GM19455 (cell line): ENCODE results near the gene RETREG2.
A peak's percentile ranks its signal among the peaks of the same experiment; 100 is the strongest.

Experiments
- ATAC-seq: cut with Tn5 transposase; IDR thresholded peaks from one replicate; pipeline ENCODE4 v1.9.1; 2021; ENCODE audit not compliant: unreplicated experiment

RETREG2 gene

DNA sequence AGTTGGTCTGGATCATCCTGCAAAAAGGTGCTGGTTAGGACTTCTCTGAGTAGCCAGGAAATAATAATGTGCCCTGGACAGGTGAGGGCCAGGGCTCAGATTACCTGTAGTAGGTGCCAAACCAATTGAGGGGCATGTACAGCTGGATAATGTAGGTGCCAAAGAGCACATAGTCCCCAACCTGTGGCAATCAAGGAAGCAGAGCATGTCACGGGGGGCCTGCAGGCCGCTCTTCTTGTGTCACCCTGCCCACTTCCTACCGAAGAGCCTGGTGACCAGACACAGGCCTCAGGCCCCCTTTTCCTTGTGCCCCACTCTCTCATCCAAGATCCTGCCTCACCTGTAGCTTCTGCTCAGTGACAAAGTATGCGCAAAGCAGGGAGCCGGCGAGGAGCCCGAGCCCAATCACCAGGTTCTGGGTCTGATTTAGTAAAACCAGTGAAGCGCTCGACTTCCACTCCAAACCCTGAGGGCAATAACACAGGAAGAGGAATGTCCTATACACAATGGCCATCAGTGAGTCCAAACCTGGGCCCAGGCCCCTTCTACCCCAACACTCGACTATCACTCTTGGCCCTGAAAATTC, 35.5 kb downstream of the RETREG2 start:
- ATAC-seq = no peak

GRCh38 chr2:219214141-219214540, 36.1 kb downstream of the RETREG2 start:
- ATAC-seq = no peak

DNA sequence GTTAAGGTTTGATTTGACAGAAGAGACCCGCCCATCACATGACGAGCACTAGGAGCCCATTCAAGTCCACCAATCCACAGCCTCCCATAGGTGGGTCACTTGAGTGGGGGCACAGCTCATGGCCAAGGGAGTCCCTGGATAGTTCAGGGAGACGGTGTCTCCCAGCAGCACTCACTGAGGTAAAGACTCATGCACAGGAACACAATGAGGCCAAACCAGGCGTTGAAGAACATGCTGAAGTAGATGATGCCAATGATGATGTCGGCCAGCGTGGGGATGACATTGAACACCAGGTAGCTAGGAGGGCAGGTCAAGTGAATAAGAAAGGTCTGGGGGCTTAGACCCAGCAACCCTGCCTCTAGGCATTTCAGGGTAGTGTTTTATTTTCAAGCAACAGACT, 36.7 kb downstream of the RETREG2 start:
- no peak for ATAC-seq

DNA sequence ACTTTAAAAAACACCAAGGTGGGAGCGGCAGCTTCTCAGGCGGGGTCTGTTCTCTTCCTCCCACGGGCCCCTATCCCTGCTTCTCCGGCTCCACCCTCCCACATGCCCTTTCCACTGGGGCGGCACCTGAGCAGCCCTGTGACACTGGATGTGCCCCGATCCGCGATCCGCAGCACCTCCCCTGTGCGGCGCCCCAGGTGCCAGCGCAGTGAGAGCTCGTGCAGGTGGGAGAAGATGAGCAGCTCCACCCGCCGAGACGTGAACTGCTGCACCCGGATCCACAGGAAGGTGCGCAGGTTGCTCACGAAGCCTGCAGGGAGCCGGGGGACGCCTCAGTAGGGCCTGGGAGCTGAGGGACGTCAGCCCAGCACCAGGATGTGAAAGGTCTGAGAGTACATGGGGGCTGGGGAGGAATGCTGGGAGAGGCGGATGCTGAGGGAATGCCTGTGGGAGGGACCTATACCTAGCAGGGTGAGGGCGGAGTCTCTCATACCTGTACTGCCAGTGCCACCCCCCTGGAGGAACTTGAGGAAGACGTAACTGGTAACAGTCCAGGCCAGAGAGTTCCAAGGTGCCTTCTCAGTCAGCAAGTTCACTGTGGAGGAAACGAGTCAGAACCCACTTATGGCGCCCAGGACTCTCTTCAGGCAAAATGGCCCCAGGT, 37.9 kb downstream of the RETREG2 start:
- ATAC-seq = no peak

GRCh38 chr2:219216535-219216915, 38.5 kb downstream of the RETREG2 start:
- no peak for ATAC-seq

DNA sequence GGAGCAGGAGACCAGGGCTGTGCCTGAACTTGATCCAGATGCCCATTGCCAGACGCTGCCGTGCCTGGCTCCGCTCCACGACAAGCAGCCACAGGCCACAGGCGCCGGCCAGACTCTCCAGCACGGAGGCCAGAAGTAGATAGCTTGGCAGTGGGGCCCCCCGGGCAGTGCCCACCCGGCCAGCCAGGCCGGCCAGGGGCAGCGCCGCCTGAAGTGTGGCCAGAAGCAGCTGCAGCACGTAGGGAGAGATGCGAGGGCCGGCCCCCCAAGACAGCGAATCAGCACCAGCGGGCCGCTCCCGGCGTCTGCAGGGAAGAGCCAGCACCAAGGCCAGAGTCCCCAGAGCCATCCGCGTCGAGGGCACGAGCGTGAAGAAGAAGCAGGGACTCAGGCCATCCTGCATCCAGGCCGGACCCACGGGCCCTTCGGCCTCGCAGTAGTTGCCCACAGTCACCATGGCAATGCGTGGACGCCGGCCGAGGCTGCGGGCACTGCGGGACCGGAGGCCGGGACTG, 40.2 kb downstream of the RETREG2 start:
- peak; percentile 39 for ATAC-seq

- ATAC-seq = peak; percentile 72
Measured at GRCh38 chr2:219218732-219219701, 40.9 kb downstream of the RETREG2 start, which contains the start of gene ABCB6. Gene ABCB6, minus strand, starts transcription at chr2:219218958. Its CDS starts 285 bp downstream, at chr2:219218673.

DNA sequence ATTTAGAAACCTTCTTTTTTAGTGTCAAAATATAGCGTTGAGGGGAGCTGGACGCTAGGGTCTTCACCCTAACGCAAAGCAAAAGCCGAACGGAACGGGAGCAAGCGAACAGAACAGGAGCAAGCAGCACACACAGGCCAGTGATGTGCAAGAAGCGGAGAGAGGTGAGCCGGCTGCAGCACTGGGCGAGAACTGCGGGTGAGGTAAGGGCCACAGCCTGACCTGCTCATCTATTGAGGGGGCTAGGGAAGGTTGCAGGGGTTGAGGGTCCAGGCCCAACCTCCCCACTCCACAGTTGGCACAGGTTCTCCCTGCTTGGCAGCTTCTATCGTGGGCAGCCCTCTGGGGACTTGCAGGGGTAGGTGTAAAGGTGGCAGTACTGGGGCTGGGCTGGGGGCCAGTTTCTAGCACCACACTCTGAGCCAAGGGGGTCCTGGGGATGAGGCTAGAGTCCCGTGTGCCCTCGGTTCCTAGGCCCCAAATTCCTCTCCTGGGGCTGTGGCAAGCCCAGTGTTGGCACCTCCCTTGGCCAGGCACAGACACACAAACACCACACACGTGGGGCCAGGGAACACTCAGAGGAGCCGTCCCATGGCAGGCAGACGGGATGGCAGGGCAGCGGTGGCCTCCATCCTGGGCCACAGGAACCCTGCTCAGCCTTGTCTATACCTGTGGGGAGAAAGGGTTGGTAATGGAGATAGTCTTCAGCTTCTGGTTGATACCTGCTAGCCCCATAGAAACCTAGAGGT, 41.9 kb downstream of the RETREG2 start:
- no peak for ATAC-seq

GRCh38 chr2:219220652-219221402, 42.8 kb downstream of the RETREG2 start:
- ATAC-seq = no peak

DNA sequence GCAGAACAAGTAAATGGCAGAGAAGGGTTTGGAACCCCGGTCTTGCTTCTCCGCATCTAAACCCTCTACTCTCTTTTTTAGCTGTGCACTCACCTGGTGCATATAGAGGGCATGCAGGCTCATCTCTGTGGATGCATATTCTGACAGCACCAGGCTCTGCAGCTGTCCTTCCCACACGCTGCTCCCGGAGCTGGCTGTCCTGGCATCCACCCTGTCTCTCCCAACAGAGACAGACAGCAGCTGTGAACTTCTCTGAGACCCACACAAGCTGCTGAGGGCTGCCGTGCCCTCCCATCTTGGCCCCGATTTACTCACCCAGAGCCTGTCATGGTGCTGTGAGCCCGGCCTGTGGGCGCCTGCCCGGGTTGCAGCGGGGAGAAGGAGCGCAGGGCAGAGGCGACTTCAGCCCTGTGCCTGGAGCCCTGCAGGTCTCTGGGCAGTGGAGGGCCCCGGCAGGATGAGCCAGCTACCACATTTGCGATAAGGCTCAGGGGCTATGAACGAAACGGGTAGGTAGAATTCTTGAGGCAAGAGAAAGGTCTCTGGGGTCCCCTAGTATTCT, 44.0 kb downstream of the RETREG2 start:
- no peak for ATAC-seq

DNA sequence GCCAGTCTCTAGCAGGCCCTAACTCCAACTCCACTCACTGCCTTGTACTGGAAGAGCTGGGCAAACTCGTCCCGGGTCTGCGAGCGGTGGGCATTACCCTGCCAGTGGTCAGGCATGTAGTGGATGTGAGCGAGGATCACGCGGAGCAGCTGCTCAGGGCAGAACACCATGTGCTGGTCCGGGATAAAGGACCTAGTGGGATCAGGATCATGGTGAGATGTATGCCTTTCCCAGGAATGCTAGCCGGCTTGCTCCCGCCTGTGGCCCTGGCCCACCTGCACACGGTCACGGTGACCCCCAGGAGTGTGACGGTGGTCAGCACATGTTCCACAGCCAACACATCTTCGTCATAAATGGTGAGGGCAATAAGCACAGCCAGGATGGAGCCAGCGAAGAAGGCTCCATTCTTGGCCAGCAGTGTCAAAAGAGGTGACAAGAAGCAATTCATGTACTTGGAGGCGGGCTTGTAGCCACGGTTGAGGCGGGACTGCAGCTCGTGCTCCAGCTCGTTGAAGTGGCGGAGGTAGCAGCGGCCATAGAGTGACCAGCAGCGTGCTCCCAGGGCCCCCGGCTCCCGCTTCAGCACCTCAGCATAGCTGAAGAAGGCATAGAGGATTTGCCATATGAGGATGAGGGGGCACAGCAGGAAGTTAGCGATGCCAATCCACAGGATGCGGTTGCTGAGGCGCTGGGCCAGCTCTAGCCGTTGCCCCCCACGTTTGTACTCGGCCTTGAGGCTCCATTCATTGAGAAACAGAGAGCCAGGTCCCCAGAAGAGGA, 45.9 kb downstream of the RETREG2 start:
- no peak for ATAC-seq

- no peak for ATAC-seq
Measured at GRCh38 chr2:219225350-219225749, 47.3 kb downstream of the RETREG2 start.

GRCh38 chr2:219228041-219228910, 50.2 kb downstream of the RETREG2 start:
- no peak for ATAC-seq

- ATAC-seq = no peak
Measured at GRCh38 chr2:219228911-219229304, 50.8 kb downstream of the RETREG2 start.

- peak; percentile 98 for ATAC-seq
Measured at GRCh38 chr2:219229305-219230058, 51.4 kb downstream of the RETREG2 start, which contains the start of the genes ANKZF1 and ATG9A. Gene ANKZF1, plus strand, starts transcription at chr2:219229806. Its CDS starts 452 bp downstream, at chr2:219230258. Gene ATG9A, minus strand, starts transcription at chr2:219229636. Its CDS starts 1,612 bp downstream, at chr2:219228024.

- ATAC-seq = no peak
Measured at GRCh38 chr2:219230059-219230540, 52.0 kb downstream of the RETREG2 start.

GRCh38 chr2:219234331-219234730, 56.3 kb downstream of the RETREG2 start:
- no peak for ATAC-seq
